WTC11 (cell line): ENCODE data around the gene ROBO2. TPM values are rescaled to one million over a fixed set of nuclear protein-coding genes. Genes with fewer than 3 reads are reported as not detected.

ENCODE experiments used
- ATAC-seq: fragments of 200-7000 bp; cut with Tn5 transposase; 2 replicates; pipeline ENCODE4 v1.10.0; 2021; ENCODE audit warnings: mild to moderate bottlenecking, moderate library complexity
- CTCF ChIA-PET: fragments of 300-600 bp; sonication (Branson Sonifier 250); formaldehyde crosslinking; loops from one replicate; lab custom pipeline; 2021; ENCODE audit warnings: antibody characterized with exemption; lab: Charles Lee
- POLR2A ChIA-PET: fragments of 350-600 bp; sonication (Branson Sonifier 250); formaldehyde crosslinking; loops from one replicate; lab custom pipeline; 2021; ENCODE audit warnings: antibody characterized with exemption; lab: Charles Lee
- DNase-seq: peaks from one replicate; pipeline ENCODE4 v3.0.0; 2021; ENCODE audit warnings: low spot score
- H3K27ac Mint-ChIP-seq: 2 replicates; pipeline ENCODE4 v1.8.0; 2021; ENCODE audit warnings: mixed read lengths
- H3K27me3 Mint-ChIP-seq: 2 replicates; pipeline ENCODE4 v1.8.0; 2021; ENCODE audit warnings: low read depth, mild to moderate bottlenecking, moderate library complexity, mixed read lengths
- H3K36me3 Mint-ChIP-seq: 2 replicates; pipeline ENCODE4 v1.8.0; 2021; ENCODE audit warnings: mixed read lengths
- H3K4me1 Mint-ChIP-seq: 2 replicates; pipeline ENCODE4 v1.8.0; 2022; ENCODE audit warnings: mixed read lengths
- H3K4me3 Mint-ChIP-seq: 2 replicates; pipeline ENCODE4 v1.8.0; 2021; ENCODE audit warnings: mild to moderate bottlenecking, moderate library complexity, mixed read lengths
- H3K9me3 Mint-ChIP-seq: 2 replicates; pipeline ENCODE4 v1.8.0; 2021; ENCODE audit warnings: mixed read lengths
- E2F4 ChIP-seq: sonication (generic); formaldehyde crosslinking; IDR thresholded peaks from 2 replicates; pipeline ENCODE4 v1.8.1; 2022; ENCODE audit warnings: low read depth, mild to moderate bottlenecking, moderate library complexity, missing genetic modification reagents, borderline replicate concordance
- E2F5 ChIP-seq: sonication (generic); formaldehyde crosslinking; IDR thresholded peaks from 2 replicates; pipeline ENCODE4 v1.8.1; 2022; ENCODE audit warnings: mild to moderate bottlenecking, moderate library complexity, missing genetic modification reagents
- EMX1 ChIP-seq: fragments of 250-450 bp; sonication (Bioruptor Pico); IDR thresholded peaks from 2 replicates; pipeline ENCODE4 v1.8.0; 2021; ENCODE audit warnings: mild to moderate bottlenecking
- GRHL2 ChIP-seq: fragments of 250-450 bp; sonication (Bioruptor Pico); IDR thresholded peaks from 2 replicates; pipeline ENCODE4 v1.8.0; 2022; ENCODE audit warnings: mild to moderate bottlenecking, moderate library complexity; ENCODE audit not compliant: insufficient replicate concordance, severe bottlenecking
- HMGA2 ChIP-seq: fragments of 250-450 bp; sonication (Bioruptor Pico); IDR thresholded peaks from 2 replicates; pipeline ENCODE4 v1.4.0; 2021; ENCODE audit warnings: mild to moderate bottlenecking, moderate library complexity
- IRF1 ChIP-seq: sonication (generic); formaldehyde crosslinking; IDR thresholded peaks from 2 replicates; pipeline ENCODE4 v1.8.0; 2023; ENCODE audit warnings: missing genetic modification reagents
- JUN ChIP-seq: sonication (generic); formaldehyde crosslinking; IDR thresholded peaks from 2 replicates; pipeline ENCODE4 v1.8.0; 2023; ENCODE audit warnings: mild to moderate bottlenecking, missing genetic modification reagents
- KAT7 ChIP-seq: sonication (generic); formaldehyde crosslinking; IDR thresholded peaks from 2 replicates; pipeline ENCODE4 v1.8.1; 2023; ENCODE audit warnings: missing genetic modification reagents, mild to moderate bottlenecking, borderline replicate concordance
- MYBL2 ChIP-seq: sonication (generic); formaldehyde crosslinking; IDR thresholded peaks from 2 replicates; pipeline ENCODE4 v1.8.1; 2023; ENCODE audit warnings: mild to moderate bottlenecking, moderate library complexity, missing genetic modification reagents
- NFATC4 ChIP-seq: fragments of 250-450 bp; sonication (Bioruptor Pico); IDR thresholded peaks from 2 replicates; pipeline ENCODE4 v1.9.0; 2021; ENCODE audit warnings: mild to moderate bottlenecking
- NFYB ChIP-seq: sonication (generic); formaldehyde crosslinking; conservative IDR thresholded peaks from 2 replicates; pipeline ENCODE4 v1.8.0; 2022; ENCODE audit warnings: low read depth, missing genetic modification reagents
- NR3C1 ChIP-seq: sonication (generic); formaldehyde crosslinking; conservative IDR thresholded peaks from 2 replicates; pipeline ENCODE4 v1.8.1; 2023; ENCODE audit warnings: low read depth, mild to moderate bottlenecking, missing genetic modification reagents
- SMAD3 ChIP-seq: sonication (generic); formaldehyde crosslinking; IDR thresholded peaks from 2 replicates; pipeline ENCODE4 v1.8.0; 2022; ENCODE audit warnings: missing genetic modification reagents, mild to moderate bottlenecking, borderline replicate concordance
- SMAD4 ChIP-seq: sonication (generic); formaldehyde crosslinking; IDR thresholded peaks from 2 replicates; pipeline ENCODE4 v1.8.0; 2022; ENCODE audit warnings: mild to moderate bottlenecking, missing genetic modification reagents
- TCF7 ChIP-seq: sonication (generic); formaldehyde crosslinking; IDR thresholded peaks from 2 replicates; pipeline ENCODE4 v1.8.0; 2022; ENCODE audit warnings: mild to moderate bottlenecking, low read depth, missing genetic modification reagents, moderate library complexity
- ZMAT4 ChIP-seq: fragments of 250-450 bp; sonication (Bioruptor Pico); IDR thresholded peaks from 2 replicates; pipeline ENCODE4 v1.9.0; 2021; ENCODE audit warnings: mild to moderate bottlenecking
- ZNF121 ChIP-seq: sonication (generic); formaldehyde crosslinking; IDR thresholded peaks from 2 replicates; pipeline ENCODE4 v1.8.0; 2023; ENCODE audit warnings: missing genetic modification reagents
- ZNF138 ChIP-seq: sonication (generic); formaldehyde crosslinking; conservative IDR thresholded peaks from 2 replicates; pipeline ENCODE4 v1.8.1; 2022; ENCODE audit warnings: mild to moderate bottlenecking, moderate library complexity, missing genetic modification reagents
- ZNF232 ChIP-seq: sonication (generic); formaldehyde crosslinking; IDR thresholded peaks from 2 replicates; pipeline ENCODE4 v1.8.0; 2022; ENCODE audit warnings: mild to moderate bottlenecking, missing genetic modification reagents
- ZNF263 ChIP-seq: sonication (generic); formaldehyde crosslinking; IDR thresholded peaks from 2 replicates; pipeline ENCODE4 v1.8.1; 2022; ENCODE audit warnings: low read depth, mild to moderate bottlenecking, moderate library complexity, missing genetic modification reagents
- ZNF396 ChIP-seq: fragments of 250-450 bp; sonication (Bioruptor Pico); IDR thresholded peaks from 2 replicates; pipeline ENCODE4 v1.8.0; 2021; ENCODE audit warnings: mild to moderate bottlenecking, moderate library complexity, borderline replicate concordance
- ZNF416 ChIP-seq: fragments of 250-450 bp; sonication (Bioruptor Pico); IDR thresholded peaks from 2 replicates; pipeline ENCODE4 v1.9.0; 2021; ENCODE audit warnings: mild to moderate bottlenecking, inconsistent platforms
- ZNF425 ChIP-seq: fragments of 250-450 bp; sonication (Bioruptor Pico); conservative IDR thresholded peaks from 2 replicates; pipeline ENCODE4 v1.9.0; 2021; ENCODE audit warnings: mild to moderate bottlenecking
- ZNF512 ChIP-seq: sonication (generic); formaldehyde crosslinking; IDR thresholded peaks from 2 replicates; pipeline ENCODE4 v1.8.1; 2022; ENCODE audit warnings: missing genetic modification reagents, borderline replicate concordance
- ZNF671 ChIP-seq: fragments of 250-450 bp; sonication (Bioruptor Pico); IDR thresholded peaks from 2 replicates; pipeline ENCODE4 v1.8.0; 2021; ENCODE audit warnings: mild to moderate bottlenecking
- ZSCAN18 ChIP-seq: fragments of 250-450 bp; sonication (Bioruptor Pico); IDR thresholded peaks from 2 replicates; pipeline ENCODE4 v2.1.2; 2022; ENCODE audit warnings: mild to moderate bottlenecking, moderate library complexity
- total RNA-seq: library from RNA; stranded (reverse); gene quantifications from 3 replicates; pipeline ENCODE4 v1.2.3, GENCODE V29; 2021

The ROBO2 gene
- total RNA-seq, 1 experiment from 2014 or later, result 11.7 TPM

GRCh38 chr3:77142578-77142977 is 102.7 kb downstream of the ROBO2 start:
- POLR2A ChIA-PET, result no interaction called here
- TF ChIP-seq EMX1, result no peak
- TF ChIP-seq ZNF121, result no peak
- TF ChIP-seq NR3C1 (CRISPR knock-in tag), result no peak
- no peak for TF ChIP-seq ZNF138
- no peak for TF ChIP-seq JUN (CRISPR knock-in tag)
- no peak for TF ChIP-seq GRHL2 (CRISPR knock-in tag)
- TF ChIP-seq ZNF232 (CRISPR knock-in tag), result no peak
- no peak for TF ChIP-seq MYBL2 (CRISPR knock-in tag)
- no peak for TF ChIP-seq ZNF425 (CRISPR knock-in tag)
- TF ChIP-seq IRF1, result no peak
- TF ChIP-seq ZNF671 (CRISPR knock-in tag), result no peak
- TF ChIP-seq HMGA2 (CRISPR knock-in tag), result no peak
- no peak for TF ChIP-seq E2F5 (CRISPR knock-in tag)
- no peak for TF ChIP-seq ZSCAN18
- peak; percentile 70 for ATAC-seq
- Mint-ChIP-seq H3K4me3 (no peak overlapping the region), H3K4me1 (peaks cover 35% of the 10 kb centered on the region), H3K9me3 (no peaks in the 10 kb centered on the region), H3K27ac (peak overlapping the region; percentile 52), H3K27me3 (no peaks in the 10 kb centered on the region), H3K36me3 (no peaks in the 10 kb centered on the region)
- CTCF ChIA-PET, result interaction anchor here (0.7 kb wide), 1 partner anchor 16 kb away, joined by 3 read pairs; no protein-coding TSS in a partner anchor
- no peak for DNase-seq

GRCh38 chr3:77146004-77146403 is 106.1 kb downstream of the ROBO2 start:
- CTCF ChIA-PET, result no interaction called here
- DNase-seq (no peak), ATAC-seq (peak; percentile 50)
- Mint-ChIP-seq H3K9me3 (no peaks in the 10 kb centered on the region), H3K36me3 (no peaks in the 10 kb centered on the region), H3K27ac (peak overlapping the region; percentile 58), H3K27me3 (no peaks in the 10 kb centered on the region), H3K4me1 (peaks cover 60% of the 10 kb centered on the region), H3K4me3 (no peak overlapping the region)
- POLR2A ChIA-PET, result no interaction called here
- TF ChIP-seq ZNF396 (CRISPR knock-in tag), result no peak
- no peak for TF ChIP-seq E2F4
- TF ChIP-seq ZMAT4 (CRISPR knock-in tag), result no peak
- no peak for TF ChIP-seq ZNF512 (CRISPR knock-in tag)
- no peak for TF ChIP-seq EMX1
- no peak for TF ChIP-seq ZNF263 (CRISPR knock-in tag)
- TF ChIP-seq SMAD3 (CRISPR knock-in tag), result no peak
- no peak for TF ChIP-seq MYBL2 (CRISPR knock-in tag)
- no peak for TF ChIP-seq E2F5 (CRISPR knock-in tag)
- no peak for TF ChIP-seq TCF7 (CRISPR knock-in tag)
- no peak for TF ChIP-seq NFYB
- TF ChIP-seq NFATC4 (CRISPR knock-in tag), result no peak
- TF ChIP-seq ZNF416 (CRISPR knock-in tag), result no peak
- no peak for TF ChIP-seq KAT7
- no peak for TF ChIP-seq SMAD4 (CRISPR knock-in tag)
- TF ChIP-seq IRF1, result no peak
